Dermis microvascular lymphatic vessel endothelial cell (primary cell): ENCODE results near the gene CFP. TPM values are rescaled to one million over a fixed set of nuclear protein-coding genes. Genes with fewer than 3 reads are reported as not detected.
A peak's percentile ranks its signal among the peaks of the same experiment; 100 is the strongest.
"Not testable (repeated sequence)": the region's sequence is repeated elsewhere in the genome, so short reads cannot be mapped to it uniquely, and the experiment has no call there.

Experiments
- DNase-seq, 2 donors: peaks; one replicate each; pipeline versions ENCODE4 v3.0.0 to v3.0.0-alpha.2; 2010; ENCODE audit warnings: low read depth in 2 of 2
- total RNA-seq: library from RNA; depleted of rRNA; stranded (reverse); fragments of >200 nt; gene quantifications from 2 replicates; pipeline ENCODE4 v1.2.1, GENCODE V29; 2014

The CFP gene
- total RNA-seq, 1 donor from 2014 or later, result 0.26 TPM

DNA sequence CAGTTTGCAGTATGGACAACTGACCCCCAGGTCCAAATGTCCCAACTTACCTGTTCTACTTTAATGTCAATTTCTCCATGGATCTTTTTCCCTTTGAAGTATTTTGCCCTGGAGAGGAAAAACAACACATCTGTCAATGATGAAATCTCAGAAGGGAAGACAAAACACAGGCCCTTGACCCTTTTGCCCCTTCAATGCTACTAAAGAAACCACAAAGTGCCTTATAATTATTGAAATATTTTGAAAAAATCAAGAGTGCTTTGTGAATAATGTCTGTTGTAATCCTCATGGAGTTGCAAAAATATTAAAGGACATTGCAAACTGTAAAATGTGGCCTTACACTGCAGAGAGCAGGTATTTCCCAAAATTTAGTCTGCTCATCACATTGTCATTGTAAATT lies 22.6 kb downstream of the CFP start:
- no peak for DNase-seq

DNA sequence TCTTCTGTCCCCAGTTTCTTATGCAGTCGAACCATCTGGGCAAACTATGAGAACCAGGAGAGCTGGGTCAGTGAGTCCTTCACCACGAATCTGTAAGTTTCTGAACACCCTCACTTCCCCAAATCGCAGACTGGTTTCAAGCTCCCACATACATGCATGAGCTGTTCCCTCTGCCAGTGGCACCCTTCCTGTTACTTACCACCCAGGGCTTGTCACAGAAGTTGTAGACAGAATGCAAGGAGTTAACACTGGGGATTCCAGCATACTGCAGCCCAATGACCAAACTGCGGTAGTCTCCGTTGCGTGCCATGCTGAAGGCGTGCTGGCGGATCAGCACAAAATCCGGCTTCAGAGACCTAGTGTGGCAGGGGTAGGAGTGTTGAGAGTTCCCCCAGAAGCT lies 24.7 kb downstream of the CFP start:
- DNase-seq, result no peak

- DNase-seq, result not testable (repeated sequence)
Observed at GRCh38 chrX:47603125-47603524, 26.6 kb downstream of the CFP start.

- DNase-seq, result no peak
Observed at GRCh38 chrX:47597222-47597621, 32.5 kb downstream of the CFP start.

DNA sequence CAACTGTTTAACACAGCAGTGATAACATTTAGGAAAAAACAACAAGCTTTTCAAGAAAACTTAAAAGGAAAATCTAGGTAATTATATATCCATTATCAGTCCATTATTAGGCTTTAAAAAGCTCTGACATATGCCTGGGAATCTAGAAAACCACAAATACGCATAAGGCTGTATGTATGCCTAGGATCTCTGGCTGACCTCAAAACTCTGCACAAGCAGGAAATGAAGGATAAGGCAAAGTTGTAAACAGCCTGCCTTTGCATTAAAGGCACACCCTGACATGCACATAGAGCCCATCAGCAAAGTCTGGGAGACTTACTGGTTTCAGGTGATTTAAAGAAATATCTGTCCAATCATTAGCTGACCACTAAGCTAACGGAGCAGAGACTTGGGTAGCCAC lies 33.5 kb downstream of the CFP start:
- no peak for DNase-seq

DNA sequence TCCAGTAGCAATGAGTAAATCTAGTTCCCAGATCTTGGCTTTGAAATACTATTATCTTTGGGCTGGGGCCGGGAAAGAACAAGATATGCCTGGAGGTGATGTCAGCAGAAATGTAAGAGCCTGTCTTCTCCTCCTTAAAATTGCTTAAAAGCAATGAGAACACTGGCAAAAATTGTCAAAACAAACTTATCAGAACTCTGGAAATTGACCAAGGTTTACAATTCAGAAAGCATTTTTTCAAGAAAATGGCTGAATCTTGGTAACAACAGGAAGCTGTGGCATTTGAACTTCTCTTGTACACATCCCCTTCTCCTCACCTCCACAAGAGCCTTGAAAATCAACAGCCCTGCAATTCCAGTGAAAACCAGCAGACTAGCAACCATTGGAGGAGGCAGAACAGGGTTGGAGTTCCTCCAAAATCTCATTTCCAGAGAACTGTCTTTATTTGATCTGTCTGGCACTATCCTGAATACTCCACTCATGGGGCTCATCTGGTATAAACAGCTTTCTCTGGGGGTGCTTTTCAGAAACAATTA lies 33.9 kb downstream of the CFP start:
- DNase-seq, result peak in 1 of 2 donors; percentile 52

GRCh38 chrX:47593522-47593921 lies 36.2 kb downstream of the CFP start:
- DNase-seq, result no peak

- DNase-seq, result no peak
Observed at GRCh38 chrX:47590984-47591383, 38.7 kb downstream of the CFP start.

DNA sequence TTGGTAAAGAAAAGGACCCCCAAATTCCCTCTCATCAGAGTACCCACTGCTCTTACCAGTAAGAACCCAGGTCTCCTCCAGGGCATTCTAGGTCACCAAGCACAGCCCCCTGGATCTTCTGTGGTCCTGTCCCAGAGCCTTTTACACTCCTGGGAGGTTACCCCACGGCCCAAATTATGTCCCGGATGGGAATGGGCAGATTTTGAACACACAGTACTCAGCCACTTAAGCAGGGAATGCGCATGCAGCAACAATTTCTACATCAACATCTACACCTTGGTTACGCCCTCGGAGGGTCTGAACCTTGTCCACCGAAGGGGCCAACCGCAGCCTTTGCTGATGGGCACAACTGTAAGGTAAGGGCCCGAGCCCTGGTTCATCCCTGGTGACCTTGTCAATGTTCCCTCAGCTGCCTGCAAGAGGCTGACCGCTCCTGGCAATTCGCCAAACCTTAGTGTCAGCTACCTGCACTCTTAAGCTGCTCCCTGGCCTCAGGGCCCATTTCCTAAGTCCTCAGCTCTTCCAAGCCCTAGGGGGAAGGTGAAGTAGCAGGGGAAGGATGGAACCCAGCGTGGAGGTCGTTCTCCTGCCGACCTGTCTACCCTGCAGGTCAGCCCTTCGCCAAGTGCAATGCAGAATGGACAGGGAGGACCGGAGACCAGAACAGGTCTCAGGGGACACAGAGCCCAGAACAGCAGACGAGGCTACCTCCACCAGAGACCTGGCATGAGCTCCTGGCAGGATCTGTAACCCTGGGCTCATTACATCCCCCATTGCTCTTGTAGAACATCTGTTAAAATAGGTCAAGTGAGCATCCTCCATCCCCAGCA lies 41.6 kb downstream of the CFP start:
- DNase-seq, result no peak

DNA sequence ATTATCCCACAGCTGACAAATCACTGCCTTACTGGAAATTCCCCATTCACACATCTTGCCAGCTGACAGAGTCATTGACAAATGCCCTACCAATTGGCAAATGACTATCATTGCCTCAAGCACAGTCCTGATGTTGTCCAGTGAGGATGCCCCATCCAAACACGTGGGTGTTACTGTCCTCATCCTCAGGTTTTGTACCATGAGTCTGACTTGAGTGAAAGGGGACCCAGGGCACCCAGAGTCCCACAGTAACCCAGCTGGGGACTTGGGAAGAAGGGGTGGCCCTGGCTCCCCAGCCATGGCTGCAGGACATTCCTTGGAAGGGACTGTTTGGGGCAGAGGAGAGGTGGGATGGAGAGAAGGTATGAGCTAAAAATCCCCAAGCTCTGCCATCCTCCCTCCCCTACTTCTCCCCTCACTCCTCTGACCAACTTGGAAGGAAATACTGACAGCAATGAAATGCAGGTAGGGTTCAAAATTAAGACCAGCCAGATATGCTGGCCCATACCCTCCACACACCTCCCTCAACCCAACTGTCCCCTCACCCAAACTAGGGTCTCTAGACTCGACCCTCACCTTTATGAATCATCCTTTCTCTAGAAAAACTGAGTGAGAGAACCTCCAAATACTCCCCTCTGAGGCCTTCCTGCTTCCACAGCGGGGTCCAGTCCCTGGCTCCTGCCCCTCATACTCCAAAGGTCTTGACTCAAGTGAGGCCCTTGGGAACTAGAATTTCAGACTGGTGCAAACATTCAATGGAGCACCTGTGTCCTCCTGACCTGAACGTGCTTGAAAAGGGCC lies 42.4 kb downstream of the CFP start:
- no peak for DNase-seq

DNA sequence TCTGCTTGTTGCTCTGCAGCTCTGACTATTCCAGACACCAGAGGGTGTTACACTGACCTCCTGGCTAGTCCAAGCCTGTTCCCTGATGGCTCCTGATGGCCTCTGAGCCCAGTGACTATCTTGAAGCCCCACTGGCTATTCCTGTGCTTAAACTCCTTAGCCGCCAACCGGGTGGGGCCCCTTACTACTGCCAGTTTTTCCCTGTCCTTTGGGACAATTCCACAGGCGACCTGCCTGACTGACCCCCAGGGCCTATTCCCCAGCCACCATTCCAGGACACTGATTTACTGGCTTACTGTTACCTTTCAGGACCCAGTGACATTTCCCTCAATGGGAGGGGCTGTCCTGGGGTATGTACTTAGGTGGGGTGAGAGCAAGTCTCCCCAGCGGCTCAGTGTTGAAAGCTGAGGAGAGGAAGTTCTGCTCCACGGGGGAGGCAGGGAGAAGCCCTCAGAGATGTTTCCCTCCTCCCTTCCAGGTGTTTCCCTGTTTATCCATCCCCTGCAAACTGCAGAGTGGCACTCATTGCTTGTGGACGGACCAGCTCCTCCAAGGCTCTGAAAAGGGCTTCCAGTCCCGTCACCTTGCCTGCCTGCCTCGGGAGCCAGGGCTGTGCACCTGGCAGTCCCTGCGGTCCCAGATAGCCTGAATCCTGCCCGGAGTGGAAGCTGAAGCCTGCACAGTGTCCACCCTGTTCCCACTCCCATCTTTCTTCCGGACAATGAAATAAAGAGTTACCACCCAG lies 43.5 kb downstream of the CFP start:
- no peak for DNase-seq

DNA sequence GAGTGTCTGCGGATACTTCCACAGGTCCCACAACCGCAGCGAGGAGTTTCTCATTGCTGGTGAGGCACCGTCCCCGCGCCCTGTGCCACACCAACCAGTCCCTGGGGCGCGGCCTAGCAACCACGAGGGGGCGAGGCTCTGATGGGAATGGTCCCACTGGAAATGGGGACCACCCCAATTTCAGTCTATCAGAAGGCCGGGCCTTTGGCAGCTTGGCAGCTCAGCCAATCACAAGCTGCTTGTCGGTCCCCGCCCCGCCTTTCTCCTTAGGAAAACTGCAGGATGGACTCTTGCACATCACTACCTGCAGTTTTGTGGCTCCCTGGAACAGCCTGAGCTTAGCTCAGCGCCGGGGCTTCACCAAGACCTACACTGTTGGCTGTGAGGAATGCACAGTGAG lies 44.5 kb downstream of the CFP start:
- no peak for DNase-seq

- DNase-seq, result peak in 1 of 2 donors; percentile 5
Observed at GRCh38 chrX:47584714-47585113, 45.0 kb downstream of the CFP start.

DNA sequence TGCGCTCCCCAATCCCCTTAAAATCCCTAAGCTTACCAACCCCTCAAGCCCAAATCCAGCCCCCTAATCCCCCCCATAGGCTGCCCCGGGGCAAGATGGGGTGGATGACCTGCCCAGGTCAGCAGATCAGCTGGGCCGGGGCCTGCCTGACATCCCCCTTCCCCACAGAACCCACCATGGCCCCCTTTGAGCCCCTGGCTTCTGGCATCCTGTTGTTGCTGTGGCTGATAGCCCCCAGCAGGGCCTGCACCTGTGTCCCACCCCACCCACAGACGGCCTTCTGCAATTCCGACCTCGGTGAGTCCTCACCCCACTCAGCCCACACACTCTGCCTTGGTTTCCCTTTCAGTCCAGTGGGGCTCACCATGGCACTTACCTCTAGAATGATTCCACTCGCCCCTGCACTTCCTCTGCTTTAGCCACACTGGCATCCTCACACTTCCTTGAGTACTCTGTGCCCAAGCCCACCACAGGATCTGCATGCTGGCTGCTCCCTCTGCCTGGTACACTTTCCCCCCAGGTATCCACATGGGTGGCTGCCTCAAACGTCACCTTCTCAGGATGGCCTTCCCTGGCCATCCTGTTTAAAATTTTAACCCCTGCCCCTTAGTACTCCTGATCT lies 46.4 kb downstream of the CFP start:
- no peak for DNase-seq

DNA sequence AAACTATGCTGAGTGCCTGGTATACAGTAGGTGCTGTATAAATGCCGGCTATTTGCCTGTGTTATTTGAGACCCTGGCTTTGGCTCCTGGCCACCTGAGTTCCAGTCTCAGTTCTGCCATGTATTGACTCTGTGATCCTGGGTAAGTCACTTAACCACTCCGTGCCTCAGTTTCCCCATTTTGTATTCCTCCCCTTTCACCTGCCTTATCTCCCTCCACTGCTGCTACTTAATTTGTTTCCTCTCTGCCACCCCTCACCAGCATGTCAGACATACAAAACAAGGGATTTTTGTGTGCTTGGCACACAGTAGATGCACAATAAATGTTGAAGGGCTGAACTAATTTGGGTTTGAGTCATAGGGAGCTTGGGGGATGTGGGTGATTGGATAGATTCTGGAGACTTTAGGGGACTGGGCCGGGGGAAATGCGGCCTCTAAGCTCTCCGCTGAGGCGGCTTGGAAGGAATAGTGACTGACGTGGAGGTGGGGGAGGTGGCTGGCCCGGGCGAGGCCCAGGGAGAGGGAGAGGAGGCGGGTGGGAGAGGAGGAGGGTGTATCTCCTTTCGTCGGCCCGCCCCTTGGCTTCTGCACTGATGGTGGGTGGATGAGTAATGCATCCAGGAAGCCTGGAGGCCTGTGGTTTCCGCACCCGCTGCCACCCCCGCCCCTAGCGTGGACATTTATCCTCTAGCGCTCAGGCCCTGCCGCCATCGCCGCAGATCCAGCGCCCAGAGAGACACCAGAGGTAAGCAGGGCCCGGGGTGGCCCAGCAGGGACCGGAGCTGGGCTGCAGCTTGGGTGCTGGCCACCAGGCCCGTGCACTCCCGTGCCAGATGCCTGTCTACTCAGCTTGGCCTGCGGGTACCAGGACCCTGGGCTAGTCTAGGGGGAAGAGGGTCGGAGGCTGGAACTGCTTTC lies 47.7 kb downstream of the CFP start, which contains the start of gene TIMP1:
TIMP1 (plus strand) TSS at position 706 of the 917 bp plus-strand sequence. CDS start 980 bp downstream, outside the sequence.
- peak; percentile 63 to 92 for DNase-seq

GRCh38 chrX:47579537-47579936 lies 50.2 kb downstream of the CFP start:
- DNase-seq, result peak; percentile 16 to 78

DNA sequence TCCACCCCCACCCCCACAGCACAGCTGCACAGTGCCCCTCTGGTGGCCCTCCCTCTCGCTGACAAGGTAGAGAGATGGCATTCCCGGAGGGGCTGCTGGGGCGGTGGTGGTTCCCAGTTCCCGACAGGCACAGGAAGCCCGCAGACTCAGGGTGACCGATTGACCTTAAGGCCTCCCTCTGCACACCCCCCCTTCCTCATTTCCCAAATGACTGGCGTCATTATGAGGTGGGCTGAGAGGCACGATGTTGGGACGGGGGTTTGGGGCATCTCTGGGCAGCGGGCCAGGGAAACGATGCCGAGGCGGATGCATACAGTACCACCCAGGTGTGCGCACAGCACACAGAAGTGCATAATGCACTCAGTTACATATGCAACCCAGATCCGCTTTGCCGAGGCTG lies 51.0 kb downstream of the CFP start:
- no peak for DNase-seq

- DNase-seq, result no peak
Observed at GRCh38 chrX:47577901-47578300, 51.8 kb downstream of the CFP start.

GRCh38 chrX:47577424-47577823 lies 52.3 kb downstream of the CFP start:
- DNase-seq, result peak in 1 of 2 donors; percentile 22
